Dendritic cell treated with granulocyte-macrophage colony-stimulating factor and Interleukin-4, amounts not matched to agents 40 ng/mL and 50 ng/mL, for 4 days (primary cell): ENCODE results near the gene ZNF516.

ENCODE experiments used
- H3K27ac Mint-ChIP-seq: one replicate; pipeline ENCODE4 v1.8.0; 2022; ENCODE audit warnings: mild to moderate bottlenecking, mixed read lengths
- H3K27me3 Mint-ChIP-seq: one replicate; pipeline ENCODE4 v1.8.0; 2022; ENCODE audit warnings: mild to moderate bottlenecking, mixed read lengths
- H3K36me3 Mint-ChIP-seq: one replicate; pipeline ENCODE4 v1.8.0; 2022; ENCODE audit warnings: low read depth, mixed read lengths
- H3K4me1 Mint-ChIP-seq: one replicate; pipeline ENCODE4 v1.8.0; 2022; ENCODE audit warnings: low read depth, mixed read lengths
- H3K4me3 Mint-ChIP-seq: one replicate; pipeline ENCODE4 v1.8.0; 2022; ENCODE audit warnings: mild to moderate bottlenecking, moderate library complexity, mixed read lengths
- H3K9me3 Mint-ChIP-seq: one replicate; pipeline ENCODE4 v1.8.0; 2022; ENCODE audit warnings: mixed read lengths
- intact Hi-C: fragments of 100-400 bp; cut with micrococcal nuclease; formaldehyde crosslinking; loops from one replicate; pipeline ENCODE4 v1.15.0; 2022

Gene ZNF516

DNA sequence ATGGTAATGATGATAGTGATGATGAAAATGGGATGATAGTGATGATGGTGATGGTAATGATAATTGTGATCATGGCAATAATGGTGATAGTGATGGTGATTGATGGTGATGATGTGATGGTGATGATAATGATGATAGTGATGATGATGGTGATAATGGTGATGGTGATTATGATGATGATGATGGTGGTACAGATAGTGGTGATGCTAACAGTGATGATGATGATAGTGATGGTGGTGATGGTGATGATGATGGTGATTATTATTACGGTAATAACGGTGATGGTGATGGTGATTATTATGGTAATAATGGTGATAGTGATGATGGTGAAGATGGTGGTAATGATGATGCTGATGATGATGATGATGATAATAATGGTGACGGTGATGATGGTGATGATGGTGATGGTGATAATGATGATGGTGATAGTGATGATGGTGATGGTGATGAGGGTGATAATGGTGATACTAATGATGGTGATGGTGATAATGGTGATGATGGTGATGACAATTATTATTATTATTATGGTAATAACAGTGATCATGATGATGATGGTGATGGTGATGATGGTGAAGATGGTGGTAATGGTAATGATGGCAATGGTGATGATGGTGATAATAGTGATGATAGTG, 151.0 kb downstream of the ZNF516 start:
- H3K36me3 Mint-ChIP-seq, result no peaks in the 10 kb centered on the region
- no peaks in the 10 kb centered on the region for H3K27me3 Mint-ChIP-seq
- no peak overlapping the region for H3K4me3 Mint-ChIP-seq
- H3K27ac Mint-ChIP-seq, result no peak overlapping the region
- no peaks in the 10 kb centered on the region for H3K9me3 Mint-ChIP-seq
- intact Hi-C loops, result loop anchor here (10.0 kb wide), 1 partner anchor 1689 kb away; no protein-coding TSS in a partner anchor
- peaks cover 4% of the 10 kb centered on the region for H3K4me1 Mint-ChIP-seq

DNA sequence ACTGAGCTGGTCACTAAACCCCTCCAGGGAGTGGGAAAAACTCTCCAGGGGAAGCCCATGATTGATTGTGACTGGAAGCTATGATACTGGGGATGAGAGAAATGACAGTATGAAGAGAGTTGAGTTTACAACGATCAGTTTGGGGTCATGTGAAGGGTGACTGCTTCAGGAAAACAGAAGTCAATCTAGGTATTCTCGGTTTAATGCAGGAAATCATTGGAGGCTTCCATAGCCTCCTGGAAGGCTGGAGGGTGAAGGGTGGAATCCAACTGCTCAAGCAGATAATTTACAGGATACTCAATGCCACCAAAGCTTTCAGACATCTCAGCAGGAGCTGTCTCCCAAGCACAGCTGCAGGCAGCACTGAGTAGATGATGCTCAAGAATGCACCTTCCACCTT, 154.6 kb downstream of the ZNF516 start:
- H3K4me1 Mint-ChIP-seq, result no peaks in the 10 kb centered on the region
- intact Hi-C loops, result loop anchor here (10.0 kb wide), 1 partner anchor 1686 kb away; no protein-coding TSS in a partner anchor
- H3K27me3 Mint-ChIP-seq, result no peaks in the 10 kb centered on the region
- H3K36me3 Mint-ChIP-seq, result no peaks in the 10 kb centered on the region
- no peak overlapping the region for H3K4me3 Mint-ChIP-seq
- H3K9me3 Mint-ChIP-seq, result no peaks in the 10 kb centered on the region
- H3K27ac Mint-ChIP-seq, result no peak overlapping the region

DNA sequence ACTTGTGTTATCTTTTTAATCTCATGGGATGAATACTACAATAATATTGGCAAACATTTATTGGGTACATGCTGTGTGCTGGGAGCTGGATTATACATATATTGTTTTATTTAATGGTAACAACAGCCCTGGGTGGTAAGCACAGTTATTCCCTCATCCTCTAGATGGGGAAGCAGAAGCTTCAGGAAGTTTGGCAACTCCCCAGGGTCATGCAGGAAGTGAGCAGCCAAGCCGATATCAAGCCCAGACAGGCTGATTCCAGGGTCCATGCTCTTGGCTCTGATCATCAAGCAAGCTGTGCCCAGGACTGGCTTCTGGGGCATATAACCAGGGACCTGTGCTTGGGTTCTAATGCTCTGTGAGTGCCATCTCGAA, 155.8 kb downstream of the ZNF516 start:
- Mint-ChIP-seq H3K27me3 (no peaks in the 10 kb centered on the region), H3K27ac (no peak overlapping the region), H3K4me1 (no peaks in the 10 kb centered on the region), H3K9me3 (no peaks in the 10 kb centered on the region), H3K4me3 (no peak overlapping the region), H3K36me3 (no peaks in the 10 kb centered on the region)
- intact Hi-C loops, result no loop called here

DNA sequence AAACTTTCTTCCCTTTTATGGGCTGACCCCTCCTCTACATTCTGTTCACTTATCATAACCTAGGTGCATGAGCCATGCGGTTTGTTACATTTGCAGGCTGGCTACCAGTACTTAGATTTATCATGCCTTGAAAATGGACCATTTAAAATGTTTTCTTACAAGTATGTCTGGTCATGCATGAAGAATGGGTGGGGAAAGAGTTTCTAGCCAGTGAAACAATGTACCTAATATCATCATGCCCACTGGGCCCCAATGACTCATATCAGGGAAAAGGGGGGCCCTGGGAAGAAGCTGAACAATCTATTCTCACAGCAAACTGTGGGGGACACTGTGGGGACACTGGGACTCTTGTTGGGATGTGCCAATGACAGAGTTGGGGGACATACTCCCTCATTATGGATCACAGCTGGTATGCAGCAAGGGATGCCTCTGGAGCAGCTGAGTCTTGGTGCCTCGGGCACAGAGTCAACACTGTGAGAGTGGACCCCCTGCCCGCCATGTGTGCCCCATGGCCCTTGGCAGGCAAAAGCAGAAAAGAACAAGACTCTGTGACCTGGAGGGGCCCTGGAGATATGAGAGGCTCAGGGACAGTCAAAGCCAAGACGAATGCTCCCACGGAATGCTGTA, 156.3 kb downstream of the ZNF516 start:
- H3K27ac Mint-ChIP-seq, result no peak overlapping the region
- intact Hi-C loops, result no loop called here
- H3K4me1 Mint-ChIP-seq, result no peaks in the 10 kb centered on the region
- no peaks in the 10 kb centered on the region for H3K27me3 Mint-ChIP-seq
- H3K9me3 Mint-ChIP-seq, result no peaks in the 10 kb centered on the region
- no peak overlapping the region for H3K4me3 Mint-ChIP-seq
- no peaks in the 10 kb centered on the region for H3K36me3 Mint-ChIP-seq

DNA sequence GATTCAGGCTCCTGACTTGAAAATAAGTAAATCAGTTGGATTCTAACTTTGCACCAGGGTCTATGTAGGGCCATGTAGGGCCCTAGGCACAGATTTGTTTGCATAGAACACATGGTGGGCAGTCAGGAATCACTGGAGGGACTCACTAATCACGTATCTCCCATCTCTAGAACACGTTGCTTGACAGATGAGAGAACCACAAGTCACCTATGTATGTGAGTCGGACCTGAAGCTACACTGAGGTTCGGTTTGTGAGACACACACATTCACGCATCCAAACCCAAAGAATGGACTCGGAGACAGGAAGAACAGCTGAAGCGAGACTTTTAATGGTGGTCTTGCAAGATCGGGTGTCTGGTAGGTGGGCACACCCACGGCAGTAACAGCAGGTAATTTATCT, 157.0 kb downstream of the ZNF516 start:
- Mint-ChIP-seq H3K4me1 (no peaks in the 10 kb centered on the region), H3K36me3 (no peaks in the 10 kb centered on the region), H3K9me3 (no peaks in the 10 kb centered on the region), H3K27ac (no peak overlapping the region), H3K27me3 (no peaks in the 10 kb centered on the region), H3K4me3 (no peak overlapping the region)
- intact Hi-C loops, result no loop called here

DNA sequence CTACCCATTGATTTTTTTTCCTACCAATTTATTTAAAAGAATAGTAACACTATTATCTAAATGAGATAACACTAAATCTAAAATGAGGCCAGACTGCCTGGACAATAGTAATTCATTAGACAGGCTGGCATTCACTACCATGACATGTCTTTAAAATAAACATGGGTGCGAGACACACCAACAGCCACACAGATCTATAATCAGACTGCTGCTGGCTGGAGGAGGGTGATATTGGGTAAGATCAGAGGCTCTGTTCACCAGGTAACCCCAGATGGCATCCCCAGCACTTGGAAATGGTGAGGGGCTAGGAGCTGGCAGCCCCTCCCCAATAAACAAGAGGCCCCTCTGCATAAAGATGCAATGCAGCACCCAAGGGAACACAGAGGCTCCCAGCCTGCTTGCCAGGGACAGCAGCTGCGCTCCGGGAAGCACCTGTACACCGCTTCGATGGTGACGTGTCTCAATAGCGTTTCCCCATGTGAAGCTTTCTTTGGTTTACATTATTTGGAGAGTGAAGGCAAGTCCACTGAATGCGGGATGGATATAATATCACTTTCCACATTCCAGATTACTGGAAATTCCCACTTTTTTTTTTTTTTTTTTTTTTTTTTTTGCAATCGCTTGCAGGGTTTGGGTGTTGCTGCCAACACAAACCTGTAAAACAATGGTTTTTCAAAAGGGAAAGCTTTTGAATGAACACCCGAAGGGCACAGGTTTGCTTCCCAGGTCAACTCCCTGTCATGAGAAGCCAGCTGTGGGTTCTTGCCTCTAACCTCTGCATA, 159.0 kb downstream of the ZNF516 start:
- Mint-ChIP-seq H3K36me3 (no peaks in the 10 kb centered on the region), H3K27ac (no peak overlapping the region), H3K9me3 (no peaks in the 10 kb centered on the region), H3K27me3 (no peaks in the 10 kb centered on the region), H3K4me1 (no peaks in the 10 kb centered on the region), H3K4me3 (no peak overlapping the region)
- intact Hi-C loops, result no loop called here

DNA sequence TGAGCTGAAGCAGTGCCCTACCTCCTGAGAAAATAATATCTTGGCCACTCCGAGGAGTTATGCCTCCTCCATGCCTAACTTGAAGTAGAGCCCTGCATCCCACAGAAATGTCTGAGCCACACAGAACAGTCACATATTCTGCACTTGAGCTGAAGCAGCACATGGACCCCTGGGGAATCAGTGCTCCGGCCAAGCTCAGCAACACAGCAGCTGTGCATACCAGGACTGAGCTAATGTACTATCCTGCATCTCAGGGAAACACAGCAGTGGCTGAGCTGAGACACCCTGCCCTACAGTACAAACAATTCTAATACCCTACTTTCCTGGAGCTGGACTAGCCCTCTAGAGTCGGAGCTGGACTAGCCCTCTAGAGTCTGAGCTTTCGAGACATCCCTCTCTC, 166.9 kb downstream of the ZNF516 start:
- no peaks in the 10 kb centered on the region for H3K36me3 Mint-ChIP-seq
- no peak overlapping the region for H3K27ac Mint-ChIP-seq
- H3K4me3 Mint-ChIP-seq, result no peak overlapping the region
- intact Hi-C loops, result no loop called here
- H3K27me3 Mint-ChIP-seq, result peaks cover 8% of the 10 kb centered on the region
- peaks cover 22% of the 10 kb centered on the region for H3K9me3 Mint-ChIP-seq
- no peaks in the 10 kb centered on the region for H3K4me1 Mint-ChIP-seq

DNA sequence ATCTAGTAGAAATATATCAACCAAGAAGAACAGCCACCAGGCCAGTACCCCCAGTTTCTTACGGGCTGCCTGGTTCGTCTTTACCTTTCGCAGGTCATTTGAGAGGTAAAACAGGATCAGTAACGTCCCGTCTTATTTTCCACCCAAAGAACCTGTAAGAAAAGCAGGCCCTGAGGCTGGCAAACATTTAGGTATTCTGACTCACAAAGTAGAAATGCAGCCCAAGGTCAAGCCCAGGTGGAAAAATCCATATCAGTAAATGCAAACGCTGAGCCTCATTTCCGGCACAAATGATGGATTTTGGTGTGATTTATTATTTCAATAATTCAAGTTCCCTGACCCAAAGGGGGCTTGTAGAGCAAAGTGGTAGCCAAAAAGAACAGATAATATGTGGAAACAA, 171.2 kb downstream of the ZNF516 start:
- H3K36me3 Mint-ChIP-seq, result no peaks in the 10 kb centered on the region
- H3K27ac Mint-ChIP-seq, result no peak overlapping the region
- peaks cover under 1% of the 10 kb centered on the region for H3K9me3 Mint-ChIP-seq
- intact Hi-C loops, result no loop called here
- H3K27me3 Mint-ChIP-seq, result peaks cover 2% of the 10 kb centered on the region
- no peaks in the 10 kb centered on the region for H3K4me1 Mint-ChIP-seq
- no peak overlapping the region for H3K4me3 Mint-ChIP-seq

DNA sequence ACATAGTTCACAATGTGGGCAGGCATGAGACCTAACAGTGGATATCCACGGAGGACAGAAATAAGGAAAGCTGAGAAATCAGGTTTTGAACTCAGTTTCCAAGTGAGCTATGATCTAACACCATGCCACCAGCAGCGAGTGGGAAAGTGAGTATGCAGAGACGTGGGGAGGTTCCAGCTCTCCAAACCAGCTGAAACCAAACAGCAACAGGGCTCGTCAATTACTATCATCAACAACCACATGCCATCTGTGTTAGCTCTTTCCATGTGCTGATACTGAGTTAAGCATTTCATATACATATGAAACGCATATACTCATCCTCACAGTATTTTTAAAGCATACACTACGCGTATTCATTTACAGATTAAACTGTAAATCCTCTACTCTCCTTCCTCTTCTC, 172.4 kb downstream of the ZNF516 start:
- Mint-ChIP-seq H3K4me1 (no peaks in the 10 kb centered on the region), H3K27ac (no peak overlapping the region), H3K9me3 (no peaks in the 10 kb centered on the region), H3K27me3 (peaks cover 2% of the 10 kb centered on the region), H3K36me3 (no peaks in the 10 kb centered on the region), H3K4me3 (no peak overlapping the region)
- intact Hi-C loops, result no loop called here

DNA sequence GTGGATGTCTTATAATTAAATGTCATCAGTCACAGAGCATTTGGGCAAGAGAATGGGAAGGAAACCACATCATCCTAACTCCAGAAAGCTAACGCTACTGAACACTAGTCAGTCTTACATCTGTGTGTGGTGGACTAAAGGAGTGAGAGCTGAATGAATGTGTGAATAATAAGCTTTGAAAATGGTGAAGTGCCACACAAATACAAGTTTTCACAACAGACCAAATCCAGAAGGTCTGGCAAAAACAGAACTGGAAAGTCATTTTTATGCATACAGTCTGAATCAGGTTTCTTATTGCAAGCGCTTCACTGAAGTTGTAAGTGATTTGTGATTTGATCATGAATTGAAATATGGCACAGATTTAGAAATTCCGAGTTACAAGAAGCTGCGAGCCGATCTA, 175.7 kb downstream of the ZNF516 start:
- intact Hi-C loops, result no loop called here
- Mint-ChIP-seq H3K27me3 (no peaks in the 10 kb centered on the region), H3K9me3 (no peaks in the 10 kb centered on the region), H3K4me1 (peaks cover 5% of the 10 kb centered on the region), H3K36me3 (no peaks in the 10 kb centered on the region), H3K4me3 (no peak overlapping the region), H3K27ac (no peak overlapping the region)

DNA sequence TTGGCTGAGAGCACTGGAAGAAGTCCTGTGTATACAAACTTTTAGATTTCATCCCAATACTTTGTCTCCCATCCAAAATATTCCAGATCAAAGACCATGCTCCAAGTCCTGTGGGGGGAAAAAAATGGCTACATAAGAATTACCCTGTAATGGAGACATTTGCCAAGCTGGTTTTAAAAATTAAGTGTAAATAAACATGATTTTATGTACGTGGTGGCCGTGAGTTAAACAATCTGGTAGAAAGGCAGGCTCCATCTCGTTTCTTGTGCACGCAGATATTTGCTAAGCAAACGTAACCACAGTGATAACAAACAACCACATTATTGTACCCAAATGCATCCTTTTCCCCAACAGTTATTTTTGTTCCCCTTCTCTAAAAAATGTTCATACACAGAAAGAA, 176.4 kb downstream of the ZNF516 start:
- no peaks in the 10 kb centered on the region for H3K9me3 Mint-ChIP-seq

DNA sequence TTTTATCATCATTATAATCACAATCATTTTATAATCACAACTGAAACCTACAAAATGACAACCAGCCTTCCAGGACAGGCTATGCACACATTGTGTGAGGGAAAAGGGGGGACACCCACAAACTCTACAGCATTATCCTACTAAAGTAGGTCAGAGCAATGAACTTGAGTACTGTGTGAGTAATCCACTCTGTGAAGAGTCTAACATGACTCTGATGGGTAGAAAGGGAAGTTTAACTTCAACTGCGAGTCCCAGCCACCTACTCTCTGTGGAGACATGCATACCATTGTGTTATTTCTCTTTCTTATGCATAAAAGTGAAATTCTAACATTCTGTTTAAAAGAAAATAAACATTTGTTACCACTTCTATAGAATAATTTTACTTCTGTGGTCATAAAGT, 177.9 kb downstream of the ZNF516 start:
- no peak overlapping the region for H3K4me3 Mint-ChIP-seq
- no peaks in the 10 kb centered on the region for H3K36me3 Mint-ChIP-seq
- intact Hi-C loops, result no loop called here
- no peak overlapping the region for H3K27ac Mint-ChIP-seq
- H3K4me1 Mint-ChIP-seq, result peaks cover 5% of the 10 kb centered on the region
- H3K9me3 Mint-ChIP-seq, result no peaks in the 10 kb centered on the region
- peaks cover 5% of the 10 kb centered on the region for H3K27me3 Mint-ChIP-seq

More for the DNA sequence above, 176.4 kb downstream of the ZNF516 start:
- H3K27me3 Mint-ChIP-seq, result peaks cover 1% of the 10 kb centered on the region
- no peak overlapping the region for H3K27ac Mint-ChIP-seq
- intact Hi-C loops, result no loop called here
- no peak overlapping the region for H3K4me3 Mint-ChIP-seq
- H3K36me3 Mint-ChIP-seq, result no peaks in the 10 kb centered on the region
- peaks cover 5% of the 10 kb centered on the region for H3K4me1 Mint-ChIP-seq

DNA sequence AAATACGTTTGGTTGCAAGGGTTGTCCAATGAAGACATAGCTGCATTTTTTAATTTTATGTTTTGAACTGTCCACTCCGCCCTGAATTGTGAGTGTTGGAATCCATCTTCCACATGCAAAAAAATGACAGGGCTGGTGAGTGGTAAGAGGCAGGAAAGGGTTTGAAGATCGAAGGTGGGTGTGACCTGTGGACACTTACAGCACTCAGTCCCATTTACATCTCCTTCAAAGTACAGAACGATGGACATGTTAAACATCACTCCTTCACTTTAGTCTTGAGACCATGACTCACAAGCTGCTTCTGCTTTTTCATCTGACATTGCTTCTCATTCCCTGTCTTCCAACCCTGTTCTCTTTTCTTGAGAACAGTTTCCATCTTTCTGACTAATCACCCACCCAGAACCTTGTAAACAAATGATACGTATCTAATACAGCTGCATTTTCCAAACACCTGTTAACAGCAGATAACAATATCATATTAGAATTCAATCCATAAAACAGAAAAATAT, 179.3 kb downstream of the ZNF516 start:
- intact Hi-C loops, result no loop called here
- Mint-ChIP-seq H3K4me3 (no peak overlapping the region), H3K4me1 (peaks cover 5% of the 10 kb centered on the region), H3K9me3 (no peaks in the 10 kb centered on the region), H3K27me3 (peaks cover 5% of the 10 kb centered on the region), H3K27ac (no peak overlapping the region), H3K36me3 (no peaks in the 10 kb centered on the region)

DNA sequence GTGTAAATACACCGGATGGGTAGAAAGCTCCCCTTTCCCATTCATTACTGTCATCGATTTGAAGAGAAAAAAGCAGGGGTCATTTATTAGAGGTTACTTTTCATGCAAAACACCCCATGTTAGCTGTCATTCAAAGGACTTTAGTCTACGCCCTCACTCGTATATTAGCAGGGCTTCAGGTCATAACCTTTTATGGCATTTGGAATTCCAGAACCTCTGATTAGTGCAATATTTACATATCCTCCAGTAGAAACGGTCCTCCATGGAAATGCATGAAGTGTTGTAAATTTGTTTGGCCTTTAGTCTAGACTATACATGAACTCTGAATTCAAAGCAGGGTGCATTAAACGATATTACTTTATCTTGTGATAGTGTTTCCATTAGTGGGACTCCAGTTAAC, 180.5 kb downstream of the ZNF516 start:
- no peaks in the 10 kb centered on the region for H3K9me3 Mint-ChIP-seq
- H3K4me1 Mint-ChIP-seq, result peaks cover 5% of the 10 kb centered on the region

More for the DNA sequence above, 180.5 kb downstream of the ZNF516 start:
- Mint-ChIP-seq H3K27ac (no peak overlapping the region), H3K4me3 (no peak overlapping the region), H3K36me3 (no peaks in the 10 kb centered on the region), H3K27me3 (peaks cover 5% of the 10 kb centered on the region)
- intact Hi-C loops, result no loop called here
